ENCODE results near the gene SLC27A2.

GRCh38 chr15:50275091-50275490, 93.1 kb downstream of the SLC27A2 start:
- no peak for TF ChIP-seq CTCF (conservative IDR thresholded peaks at IDR 0.05 in 1 of 2, IDR thresholded peaks at IDR 0.05 in 1 of 2; ENCODE audit: low read depth in 1 of 2, low read length in 2 of 2)
- TF ChIP-seq EZH2 (IDR thresholded peaks at IDR 0.05; ENCODE audit: low read length, missing control alignments): no peak
